ENCODE measurements around the gene SUN5. TPM values are rescaled to one million over a fixed set of nuclear protein-coding genes. Genes with fewer than 3 reads are reported as not detected.

Gene SUN5
- total RNA-seq, 1 experiment from 2014 or later, result not detected

DNA sequence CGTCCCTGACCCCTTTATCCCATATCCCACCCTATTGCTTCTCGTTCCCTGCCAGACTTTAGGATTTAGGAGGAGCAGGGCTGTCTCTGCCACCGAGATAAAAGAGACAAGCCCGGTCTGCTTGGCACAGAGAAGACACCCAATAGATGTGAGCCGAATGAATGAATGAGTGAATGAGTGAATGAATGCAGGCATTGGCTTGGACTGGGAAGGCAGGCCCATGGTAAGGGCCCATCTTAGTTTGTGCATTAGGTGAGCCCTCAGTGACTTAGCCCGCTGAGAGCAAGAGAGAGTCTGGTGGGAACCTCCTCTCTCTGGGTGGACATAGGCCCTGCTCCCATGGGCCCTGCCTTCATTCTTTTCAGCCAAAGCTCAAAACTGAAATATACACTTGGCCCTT is 26.3 kb upstream of the SUN5 start:
- Mint-ChIP-seq H3K27ac (ENCODE audit: unreplicated experiment) (no peak overlapping the region), H3K27me3 (ENCODE audit: insufficient read depth, unreplicated experiment) (peaks cover 11% of the 10 kb centered on the region), H3K36me3 (ENCODE audit: insufficient read depth, unreplicated experiment) (no peaks in the 10 kb centered on the region), H3K9me3 (ENCODE audit: unreplicated experiment) (peaks cover 13% of the 10 kb centered on the region), H3K4me3 (ENCODE audit: unreplicated experiment) (no peak overlapping the region), H3K4me1 (ENCODE audit: low read depth, unreplicated experiment) (no peaks in the 10 kb centered on the region)
- BruUV-seq (replicated peaks), result no TSS peak
- Histone ChIP-seq H3K4me3 (ENCODE audit: low read depth, low read length) (no peak overlapping the region), H3K27me3 (replicated peaks; ENCODE audit: control insufficient read depth, insufficient read depth, low read length) (no peaks in the 10 kb centered on the region), H3K4me1 (no peaks in the 10 kb centered on the region), H3K36me3 (ENCODE audit: control insufficient read depth, insufficient read depth, low read length) (no peaks in the 10 kb centered on the region), H3K9me3 (peaks cover 10% of the 10 kb centered on the region; the same call in 1 of the 2 replicates)
- no peak for DNase-seq
- TF ChIP-seq, protein P1, sequence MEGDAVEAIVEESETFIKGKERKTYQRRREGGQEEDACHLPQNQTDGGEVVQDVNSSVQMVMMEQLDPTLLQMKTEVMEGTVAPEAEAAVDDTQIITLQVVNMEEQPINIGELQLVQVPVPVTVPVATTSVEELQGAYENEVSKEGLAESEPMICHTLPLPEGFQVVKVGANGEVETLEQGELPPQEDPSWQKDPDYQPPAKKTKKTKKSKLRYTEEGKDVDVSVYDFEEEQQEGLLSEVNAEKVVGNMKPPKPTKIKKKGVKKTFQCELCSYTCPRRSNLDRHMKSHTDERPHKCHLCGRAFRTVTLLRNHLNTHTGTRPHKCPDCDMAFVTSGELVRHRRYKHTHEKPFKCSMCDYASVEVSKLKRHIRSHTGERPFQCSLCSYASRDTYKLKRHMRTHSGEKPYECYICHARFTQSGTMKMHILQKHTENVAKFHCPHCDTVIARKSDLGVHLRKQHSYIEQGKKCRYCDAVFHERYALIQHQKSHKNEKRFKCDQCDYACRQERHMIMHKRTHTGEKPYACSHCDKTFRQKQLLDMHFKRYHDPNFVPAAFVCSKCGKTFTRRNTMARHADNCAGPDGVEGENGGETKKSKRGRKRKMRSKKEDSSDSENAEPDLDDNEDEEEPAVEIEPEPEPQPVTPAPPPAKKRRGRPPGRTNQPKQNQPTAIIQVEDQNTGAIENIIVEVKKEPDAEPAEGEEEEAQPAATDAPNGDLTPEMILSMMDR (IDR thresholded peaks at IDR 0.05; ENCODE audit: insufficient read depth in 1 of 2, low read depth in 1 of 2, low read length in 1 of 2, severe bottlenecking in 1 of 2, unreplicated experiment in 1 of 2), result no peak
- intact Hi-C loops (cut with micrococcal nuclease; ENCODE audit: unreplicated experiment), result no loop called here
- CTCF ChIA-PET, result no interaction called here
- POLR2A ChIA-PET, result no interaction called here

DNA sequence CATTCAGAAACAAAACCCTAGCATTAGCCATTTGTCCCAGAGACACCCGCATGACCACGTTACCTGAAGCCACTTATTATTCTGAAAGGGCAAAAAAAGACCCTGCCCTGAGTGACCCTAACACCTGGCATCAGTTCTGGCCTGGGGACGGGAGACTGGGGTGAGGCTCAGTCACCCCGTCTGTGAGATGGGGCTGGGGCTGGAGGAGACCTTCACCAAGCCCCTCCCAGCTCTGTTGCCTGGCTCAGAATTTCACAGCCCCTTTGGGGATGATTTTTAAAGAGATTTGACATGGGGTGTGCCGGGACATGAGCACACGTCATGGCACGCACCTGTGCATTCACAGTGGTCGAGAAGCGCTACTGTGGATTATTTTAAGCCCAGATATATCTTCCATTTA is 25.8 kb upstream of the SUN5 start:
- Mint-ChIP-seq H3K4me1 (ENCODE audit: low read depth, unreplicated experiment) (no peaks in the 10 kb centered on the region), H3K27me3 (ENCODE audit: insufficient read depth, unreplicated experiment) (peaks cover 11% of the 10 kb centered on the region)

DNA sequence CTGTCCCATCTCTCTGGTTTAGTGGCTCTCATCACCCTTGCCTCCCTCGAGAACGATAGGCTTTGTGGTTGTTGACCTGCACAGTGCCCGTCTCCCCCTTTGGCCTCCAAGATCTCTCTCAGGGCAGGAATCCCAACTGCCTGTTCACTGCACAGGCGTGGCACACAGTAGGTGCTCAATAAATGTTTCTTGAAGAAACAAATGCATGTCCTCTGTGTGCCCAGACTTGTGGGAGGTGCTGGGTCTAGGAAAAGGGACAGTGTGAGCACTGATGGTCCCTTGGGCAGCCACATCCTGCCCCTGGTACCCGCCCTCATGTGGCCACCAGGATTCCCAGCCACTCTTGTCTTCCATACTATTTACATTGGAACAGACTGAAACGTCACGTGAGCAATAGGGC is 24.6 kb upstream of the SUN5 start:
- Mint-ChIP-seq H3K4me3 (ENCODE audit: unreplicated experiment) (no peak overlapping the region), H3K27me3 (ENCODE audit: insufficient read depth, unreplicated experiment) (peaks cover 8% of the 10 kb centered on the region), H3K27ac (ENCODE audit: unreplicated experiment) (no peak overlapping the region), H3K9me3 (ENCODE audit: unreplicated experiment) (peaks cover 13% of the 10 kb centered on the region), H3K36me3 (ENCODE audit: insufficient read depth, unreplicated experiment) (no peaks in the 10 kb centered on the region), H3K4me1 (ENCODE audit: low read depth, unreplicated experiment) (no peaks in the 10 kb centered on the region)
- H3K4me1 ChIP-seq, result no peaks in the 10 kb centered on the region
- no peak for DNase-seq
- no peaks in the 10 kb centered on the region for H3K27me3 ChIP-seq (replicated peaks; ENCODE audit: control insufficient read depth, insufficient read depth, low read length)
- H3K4me3 ChIP-seq (ENCODE audit: low read depth, low read length), result no peak overlapping the region
- POLR2A ChIA-PET, result no interaction called here
- peaks cover 10% of the 10 kb centered on the region; the same call in 1 of the 2 replicates for H3K9me3 ChIP-seq
- CTCF ChIA-PET, result no interaction called here
- no TSS peak for BruUV-seq (replicated peaks)
- TF ChIP-seq, protein P1 (IDR thresholded peaks at IDR 0.05; ENCODE audit: insufficient read depth in 1 of 2, low read depth in 1 of 2, low read length in 1 of 2, severe bottlenecking in 1 of 2, unreplicated experiment in 1 of 2), result no peak
- H3K36me3 ChIP-seq (ENCODE audit: control insufficient read depth, insufficient read depth, low read length), result no peaks in the 10 kb centered on the region
- intact Hi-C loops (cut with micrococcal nuclease; ENCODE audit: unreplicated experiment), result no loop called here

More for the DNA sequence above, 25.8 kb upstream of the SUN5 start:
- H3K36me3 ChIP-seq (ENCODE audit: control insufficient read depth, insufficient read depth, low read length), result no peaks in the 10 kb centered on the region
- ChIA-PET CTCF (no interaction called here), POLR2A (no interaction called here)
- H3K36me3 Mint-ChIP-seq (ENCODE audit: insufficient read depth, unreplicated experiment), result no peaks in the 10 kb centered on the region
- TF ChIP-seq, protein P1 (IDR thresholded peaks at IDR 0.05; ENCODE audit: insufficient read depth in 1 of 2, low read depth in 1 of 2, low read length in 1 of 2, severe bottlenecking in 1 of 2, unreplicated experiment in 1 of 2), result no peak
- BruUV-seq (replicated peaks), result no TSS peak
- H3K27me3 ChIP-seq (replicated peaks; ENCODE audit: control insufficient read depth, insufficient read depth, low read length), result no peaks in the 10 kb centered on the region
- DNase-seq, result no peak
- H3K27ac Mint-ChIP-seq (ENCODE audit: unreplicated experiment), result no peak overlapping the region
- H3K9me3 ChIP-seq, result peaks cover 10% of the 10 kb centered on the region; the same call in 1 of the 2 replicates
- H3K4me1 ChIP-seq, result no peaks in the 10 kb centered on the region
- H3K9me3 Mint-ChIP-seq (ENCODE audit: unreplicated experiment), result peaks cover 13% of the 10 kb centered on the region
- intact Hi-C loops (cut with micrococcal nuclease; ENCODE audit: unreplicated experiment), result no loop called here
- no peak overlapping the region for H3K4me3 Mint-ChIP-seq (ENCODE audit: unreplicated experiment)
- no peak overlapping the region for H3K4me3 ChIP-seq (ENCODE audit: low read depth, low read length)
